GDM1 (cell line): ENCODE measurements around the gene GHDC.
A peak's percentile ranks its signal among the peaks of the same experiment; 100 is the strongest.
"Not testable (repeated sequence)": the region's sequence is repeated elsewhere in the genome, so short reads cannot be mapped to it uniquely, and the experiment has no call there.

Source experiments
- DNase-seq: peaks from one replicate; lab custom pipeline; 2025; lab: John Stamatoyannopoulos, UW

Gene GHDC

DNA sequence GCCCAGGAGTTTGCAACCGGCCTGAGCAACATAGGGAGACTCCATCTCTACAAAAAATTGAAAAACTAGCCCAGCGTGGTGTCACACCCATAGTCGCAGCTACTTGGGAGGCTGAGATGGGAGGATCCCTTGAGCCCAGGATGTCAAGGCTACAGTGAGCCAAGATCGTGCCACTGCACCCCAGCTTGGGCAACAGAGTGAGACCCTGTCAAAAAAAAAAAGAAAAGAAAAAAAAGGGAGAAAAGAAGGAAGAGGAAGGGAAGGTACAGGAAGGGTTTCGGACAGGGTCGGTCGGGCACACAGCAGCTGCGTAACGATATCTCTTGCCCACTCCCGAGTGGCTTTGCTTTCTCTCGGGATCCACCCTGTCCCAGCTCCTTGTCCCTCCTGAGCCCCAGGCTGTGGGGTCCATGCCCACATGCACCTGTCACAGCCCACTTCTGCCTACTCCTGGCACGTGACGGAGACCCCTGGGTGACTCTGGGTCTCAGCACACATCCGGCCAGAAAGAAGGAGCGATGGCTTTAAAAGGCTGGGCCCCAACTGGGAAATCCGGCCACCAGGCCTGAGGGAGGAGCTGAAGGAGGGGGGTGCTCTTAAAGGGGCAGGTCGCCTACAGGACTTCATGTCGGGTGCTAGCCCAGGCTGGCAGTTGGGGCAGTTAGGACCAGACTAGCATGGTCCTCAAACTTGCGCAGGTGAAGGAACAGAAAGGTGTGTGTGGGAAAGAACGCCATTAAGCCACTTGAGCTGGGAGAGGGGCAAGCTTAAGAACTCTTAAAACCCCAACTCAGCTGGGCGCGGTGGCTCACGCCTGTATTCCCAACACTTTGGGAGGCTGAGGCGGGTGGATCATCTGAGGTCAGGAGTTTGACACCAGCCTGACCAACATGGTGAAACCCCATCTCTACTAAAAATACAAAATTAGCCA lies at the start of gene GHDC:
Gene GHDC, minus strand, starts transcription at position 526 of the 931 bp plus-strand sequence. CDS start 913 bp downstream, outside the sequence.
- peak; percentile 77 for DNase-seq

GRCh38 chr17:42243493-42243982 lies 49.2 kb upstream of the GHDC start:
- no peak for DNase-seq

GRCh38 chr17:42241871-42242270 lies 47.6 kb upstream of the GHDC start:
- no peak for DNase-seq

DNA sequence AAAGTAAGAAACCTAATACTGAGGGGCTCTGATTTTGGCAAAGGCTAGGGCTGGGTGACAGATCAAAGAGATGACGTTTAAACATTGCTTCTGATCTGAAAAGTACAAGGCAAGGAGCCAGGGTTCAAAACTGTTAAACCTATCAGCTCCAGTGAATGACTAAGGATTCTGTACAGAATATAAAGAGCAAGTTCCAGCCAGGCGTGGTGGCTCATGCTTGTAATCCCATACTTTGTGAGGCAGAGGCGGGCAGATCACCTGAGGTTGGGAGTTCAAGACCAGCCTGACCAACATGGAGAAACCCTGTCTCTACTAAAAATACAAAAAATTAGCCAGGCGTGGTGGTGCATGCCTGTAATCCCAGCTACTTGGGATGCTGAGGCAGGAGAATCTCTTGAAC lies 46.6 kb upstream of the GHDC start:
- DNase-seq, result not testable (repeated sequence)

DNA sequence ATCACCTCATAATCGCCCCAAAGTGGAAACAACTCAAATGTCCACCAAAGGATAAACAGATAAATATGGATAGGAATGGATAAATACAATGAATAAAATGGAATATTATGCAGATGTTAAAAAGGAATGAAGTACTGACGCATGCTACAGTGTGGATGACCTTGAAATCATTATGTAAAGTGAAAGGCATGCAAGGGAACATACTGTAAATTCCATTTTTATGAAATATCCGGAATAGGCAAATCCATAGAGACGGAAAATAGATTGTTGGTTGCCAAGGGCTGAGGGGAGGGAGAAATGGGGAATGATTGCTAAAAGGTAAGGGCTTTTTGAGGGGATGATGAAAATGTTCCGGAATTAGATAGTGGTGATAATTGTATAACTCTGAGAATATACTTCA lies 45.9 kb upstream of the GHDC start:
- no peak for DNase-seq

DNA sequence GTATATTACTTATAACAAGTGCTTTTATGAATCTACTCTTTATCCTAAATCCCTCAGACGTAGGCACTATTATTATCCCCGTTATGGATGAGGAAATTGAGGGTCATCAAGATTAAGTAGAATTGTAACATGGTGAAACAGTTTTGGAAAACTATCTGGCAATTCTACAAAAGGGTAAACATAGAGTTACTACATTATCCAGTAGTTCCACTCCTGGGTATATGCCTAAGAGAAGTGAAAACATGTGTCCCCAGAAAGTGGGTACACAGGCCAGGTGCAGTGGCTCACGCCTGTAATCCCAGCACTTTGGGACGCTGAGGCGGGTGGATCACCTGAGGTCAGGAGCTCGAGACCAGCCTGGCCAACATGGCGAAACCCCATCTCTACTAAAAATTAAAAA lies 45.3 kb upstream of the GHDC start:
- DNase-seq, result not testable (repeated sequence)

GRCh38 chr17:42236760-42237159 lies 42.5 kb upstream of the GHDC start:
- no peak for DNase-seq

DNA sequence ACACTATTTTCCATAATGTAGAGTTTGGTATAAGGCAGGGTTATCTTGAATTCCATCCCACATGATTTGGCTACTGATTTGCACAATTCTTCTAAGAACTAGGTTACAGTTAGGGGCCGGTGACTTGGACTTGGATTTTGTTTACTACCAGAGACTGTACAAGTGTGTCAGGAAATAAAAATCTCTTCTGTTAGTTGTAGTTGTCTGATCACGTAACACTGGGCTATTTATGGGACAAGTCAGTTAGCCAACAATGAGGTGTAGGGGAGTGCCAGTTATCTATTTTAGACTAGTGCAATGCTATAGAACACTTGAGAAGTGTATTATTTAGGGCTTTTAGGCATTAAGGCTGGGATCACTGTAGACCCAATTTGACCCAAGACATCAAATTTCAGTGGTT lies 39.7 kb upstream of the GHDC start:
- no peak for DNase-seq

GRCh38 chr17:42233156-42233555 lies 38.9 kb upstream of the GHDC start:
- no peak for DNase-seq

DNA sequence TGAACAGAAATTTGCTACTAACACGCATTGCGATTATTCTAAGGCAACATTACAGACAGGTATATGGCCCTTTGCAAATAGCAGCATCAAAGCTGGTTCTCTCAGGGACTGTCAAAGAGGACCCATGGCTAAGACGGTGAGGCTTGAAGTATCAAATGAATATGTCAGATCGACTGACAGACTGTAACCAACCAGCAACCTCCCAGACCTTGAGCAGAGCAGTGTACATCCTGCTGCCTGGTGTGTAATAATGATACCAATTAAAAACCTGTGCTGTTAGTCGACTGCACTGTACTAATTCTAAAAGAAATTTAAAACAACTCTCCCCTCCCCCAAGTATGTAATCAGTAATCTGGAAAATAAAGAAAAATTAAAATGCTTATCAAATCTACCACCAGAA lies 35.9 kb upstream of the GHDC start:
- DNase-seq, result no peak

GRCh38 chr17:42227849-42228700 lies 33.8 kb upstream of the GHDC start:
- DNase-seq, result no peak

DNA sequence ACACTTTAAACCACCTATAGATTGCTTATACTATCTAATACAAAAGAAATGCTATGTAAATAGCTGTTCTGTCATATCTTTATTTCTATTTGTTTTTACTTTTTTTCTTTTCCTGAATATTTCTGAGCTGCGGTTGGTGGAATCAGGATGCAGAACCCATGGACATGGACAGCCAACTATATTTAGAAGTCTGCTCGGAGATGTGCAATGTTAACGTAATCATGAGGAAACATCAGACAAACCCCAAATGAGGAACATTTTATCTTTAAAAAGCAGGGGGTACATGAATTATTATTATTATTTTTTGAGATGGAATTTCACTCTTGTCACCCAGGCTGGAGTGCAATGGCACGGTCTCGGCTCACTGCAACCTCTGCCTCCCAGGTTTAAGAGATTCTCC lies 31.4 kb upstream of the GHDC start:
- no peak for DNase-seq

DNA sequence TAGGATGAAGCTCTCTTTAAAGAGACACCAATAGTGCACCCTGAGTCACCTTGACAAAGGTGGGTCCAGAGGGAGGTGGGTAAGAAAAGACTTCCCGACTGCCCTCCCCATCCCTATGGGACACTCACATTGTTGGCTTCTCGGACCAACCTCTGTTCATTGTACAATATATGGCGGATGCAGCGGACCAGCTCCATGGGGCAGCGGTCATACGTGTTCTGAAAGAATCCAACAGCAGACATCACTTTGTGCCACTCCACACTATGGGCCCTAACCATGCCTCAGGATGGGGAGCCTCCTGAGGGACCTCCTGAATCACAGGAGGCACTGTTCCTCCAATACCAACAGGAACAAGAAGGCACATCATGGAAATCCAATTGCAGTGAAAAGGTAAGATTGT lies 30.4 kb upstream of the GHDC start:
- no peak for DNase-seq

DNA sequence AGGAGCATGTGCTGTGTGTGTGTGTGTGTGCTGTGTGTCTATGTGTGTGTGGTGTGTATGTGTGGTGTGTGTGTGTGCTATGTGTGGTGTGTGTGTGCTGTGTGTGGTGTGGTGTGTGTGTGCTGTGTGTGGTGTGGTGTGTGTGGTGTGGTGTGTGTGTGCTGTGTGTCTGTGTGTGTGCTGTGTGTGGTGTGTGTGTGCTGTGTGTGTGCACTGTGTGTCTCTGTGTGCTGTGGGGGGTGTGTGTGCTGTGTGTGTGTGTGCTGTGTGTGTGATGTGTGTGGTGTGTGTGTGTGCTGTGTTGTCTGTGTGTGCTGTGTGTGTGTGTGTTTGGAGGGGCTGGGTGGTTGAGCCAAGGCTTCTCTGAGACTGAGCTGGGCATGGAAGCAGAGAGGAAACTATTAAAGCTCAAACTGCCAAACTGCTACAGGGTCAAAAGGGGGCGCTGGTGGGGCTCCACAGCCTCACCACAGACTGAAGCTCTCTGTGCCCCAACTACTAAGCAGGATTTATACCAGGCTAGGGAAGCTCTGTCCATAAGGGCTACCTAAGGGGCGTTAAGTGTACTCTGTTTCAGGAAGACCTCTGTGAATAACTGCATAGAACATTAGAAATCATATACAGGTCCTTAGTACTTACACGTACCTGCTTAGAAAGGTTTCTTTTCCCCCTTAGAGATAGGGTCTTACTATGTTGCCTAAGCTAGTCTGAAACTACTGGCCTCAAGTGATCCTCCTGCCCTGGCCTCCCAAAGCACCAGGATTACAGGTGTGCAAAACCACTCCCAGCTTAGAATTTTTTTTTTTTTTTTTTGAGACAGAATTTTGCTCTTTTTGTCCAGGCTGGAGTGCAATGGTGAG lies 27.8 kb upstream of the GHDC start:
- peak; percentile 60 for DNase-seq

DNA sequence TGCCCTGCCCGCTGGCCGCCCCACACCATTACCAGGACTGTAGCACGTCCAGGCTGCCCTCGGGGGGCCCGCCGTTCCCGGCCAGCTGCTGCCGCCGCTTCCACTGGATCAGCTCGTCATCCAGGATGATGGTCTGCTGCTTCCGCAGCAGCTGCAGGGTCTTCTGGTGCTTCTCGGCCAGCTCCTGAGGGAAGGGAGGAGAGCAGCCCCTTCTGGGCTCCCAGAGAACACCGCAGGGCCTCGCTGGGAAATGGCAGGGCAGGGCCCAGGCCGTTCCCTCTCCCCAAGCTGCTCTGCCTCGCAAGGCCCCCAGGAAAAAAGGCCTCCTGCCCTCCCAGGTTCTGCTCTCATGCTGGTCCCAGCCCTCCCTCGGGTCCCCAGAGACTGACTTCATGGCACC lies 25.0 kb upstream of the GHDC start:
- DNase-seq, result not testable (repeated sequence)

DNA sequence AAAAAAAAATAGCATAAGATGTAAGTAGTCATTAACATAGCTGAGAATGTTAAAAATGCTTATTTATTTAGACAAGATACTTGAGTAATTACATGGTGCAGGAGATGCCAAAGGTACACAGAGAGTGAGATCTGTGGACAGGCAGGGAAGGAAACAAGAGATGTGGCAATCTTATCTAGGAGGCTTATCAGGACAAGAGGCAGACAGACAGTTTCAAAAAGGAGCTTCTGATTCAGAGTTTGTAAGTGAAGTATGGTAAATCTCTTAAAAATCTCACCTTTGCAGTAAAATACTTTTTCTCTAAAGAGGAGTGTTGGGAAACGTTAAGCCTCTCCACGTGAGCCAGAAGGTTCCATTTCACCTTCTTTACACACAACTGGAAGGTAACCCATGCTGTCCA lies 19.9 kb upstream of the GHDC start:
- DNase-seq, result no peak

DNA sequence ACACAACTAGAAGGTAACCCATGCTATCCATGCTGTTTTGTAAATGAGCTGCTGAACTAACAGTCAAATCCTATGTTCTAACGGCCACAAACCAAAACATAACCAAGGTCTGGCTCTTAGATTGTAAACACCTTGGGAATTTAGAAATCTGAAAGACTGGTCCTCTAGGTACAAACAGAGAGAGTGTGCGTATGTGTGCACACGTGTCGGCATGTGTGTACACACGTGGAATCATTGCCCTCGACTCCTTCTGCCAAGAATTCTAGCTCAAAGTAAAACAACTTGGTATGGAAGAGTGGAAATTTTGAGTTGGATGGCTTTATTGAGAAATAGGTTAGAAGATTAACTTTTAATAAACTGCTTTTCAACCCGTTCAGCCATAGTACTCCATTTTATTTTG lies 18.1 kb upstream of the GHDC start:
- DNase-seq, result no peak

- DNase-seq, result not testable (repeated sequence)
These were observed 17.6 kb upstream of the GHDC start for GRCh38 chr17:42211921-42212341.

GRCh38 chr17:42210046-42210445 lies 15.8 kb upstream of the GHDC start:
- DNase-seq, result no peak

- not testable (repeated sequence) for DNase-seq
These were observed 11.9 kb upstream of the GHDC start for GRCh38 chr17:42206153-42206612.

DNA sequence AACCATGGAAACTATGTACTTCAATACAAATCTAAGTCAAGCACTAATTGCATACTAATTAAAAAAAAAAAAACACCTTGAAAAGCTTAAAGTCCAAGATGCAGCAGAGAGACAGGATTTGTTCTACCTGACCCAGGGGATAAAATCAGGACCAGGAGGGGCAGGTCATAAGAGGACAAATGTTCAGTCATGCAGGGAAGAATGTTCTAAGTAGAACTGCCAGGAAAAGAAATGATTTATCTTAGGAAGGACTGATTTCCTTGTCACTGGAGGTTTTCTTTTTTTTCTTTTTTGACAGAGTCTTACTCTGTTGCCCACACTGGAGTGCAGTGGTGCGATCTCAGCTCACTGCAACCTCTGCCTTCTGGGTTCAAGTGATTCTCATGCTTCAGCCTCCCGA lies 9.1 kb upstream of the GHDC start:
- no peak for DNase-seq

DNA sequence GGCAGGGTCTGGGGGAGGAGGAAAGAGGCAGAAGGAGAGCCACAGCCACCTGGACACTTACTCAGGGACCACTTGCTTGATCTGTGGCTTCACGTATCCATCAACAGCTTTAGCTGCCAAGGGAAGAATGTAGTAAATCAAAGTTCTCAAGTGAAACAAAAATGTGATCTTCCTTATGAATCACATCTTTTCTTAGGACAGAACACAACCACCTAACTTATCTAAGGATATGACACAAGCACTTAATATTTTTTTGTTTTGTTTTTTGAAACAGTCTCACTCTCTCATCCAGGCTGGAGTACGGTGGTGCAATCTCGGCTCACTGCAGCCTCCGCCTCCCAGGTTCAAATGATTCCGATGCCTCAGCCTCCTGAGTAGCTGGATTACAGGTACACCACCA lies 8.4 kb upstream of the GHDC start:
- no peak for DNase-seq
